GM12878 (cell line): ENCODE measurements around the gene TUBA3E. TPM values are rescaled to one million over a fixed set of nuclear protein-coding genes. Genes with fewer than 3 reads are reported as not detected.

Source experiments
- ATAC-seq: fragments of 200-7000 bp; cut with Tn5 transposase; 3 replicates; pipeline ENCODE4 v1.9.1; 2020; ENCODE audit warnings: mild to moderate bottlenecking, moderate library complexity
- BruUV-seq: library from RNA; stranded (reverse); fragments of 400-500 nt; replicated peaks from 2 replicates; lab custom pipeline; 2021; lab: Mats Ljungman, UMichigan
- CTCF ChIA-PET: fragments of 300-600 bp; sonication (Branson Sonifier 250); formaldehyde crosslinking; extraction: SDS; loops from one replicate; lab custom pipeline; 2021; ENCODE audit warnings: inconsistent platforms; lab: Yijun Ruan, JAX
- POLR2A ChIA-PET: fragments of 350-600 bp; formaldehyde crosslinking; extraction: SDS; loops from one replicate; lab custom pipeline; 2021; ENCODE audit warnings: inconsistent platforms; lab: Charles Lee
- RAD21 ChIA-PET: fragments of 300-600 bp; sonication (Branson Sonifier 250); formaldehyde crosslinking; loops from one replicate; lab custom pipeline; 2023; ENCODE audit warnings: antibody characterized with exemption; ENCODE audit not compliant: unreplicated experiment; lab: Charles Lee
- SMC1A ChIA-PET: fragments of 300-600 bp; sonication (Branson Sonifier 250); formaldehyde crosslinking; loops from one replicate; lab custom pipeline; 2023; ENCODE audit not compliant: unreplicated experiment, uncharacterized antibody; lab: Charles Lee
- DNase-seq: peaks from one replicate; pipeline ENCODE4 v3.0.0-alpha.2; 2011; ENCODE audit warnings: low read depth, low spot score
- FAIRE-seq: peaks from 3 replicates; lab custom pipeline; 2011; peaks lifted over from hg19 to GRCh38; lab: Jason Lieb, UNC
- H2AFZ ChIP-seq: 2 replicates; pipeline ENCODE4 v1.6.0; 2011; ENCODE audit warnings: low read depth, low read length, control low read depth; ENCODE audit not compliant: control insufficient read depth
- H3K27ac ChIP-seq: 2 replicates; pipeline ENCODE4 v1.5.1; 2011; ENCODE audit warnings: control low read depth; ENCODE audit not compliant: control insufficient read depth, insufficient read depth
- H3K27me3 ChIP-seq, 2 experiments: replicated peaks in 1 of 2; 2 replicates each; pipeline versions ENCODE4 v1.6.0 to v1.6.1; 2011; ENCODE audit warnings: low read length in 1 of 2; ENCODE audit not compliant: control insufficient read depth in 2 of 2, insufficient read depth in 2 of 2
- H3K36me3 ChIP-seq, 2 experiments: 2 replicates each; pipeline ENCODE4 v1.5.1; 2011; ENCODE audit warnings: low read length in 1 of 2; ENCODE audit not compliant: control insufficient read depth in 2 of 2, insufficient read depth in 2 of 2
- H3K4me1 ChIP-seq: 2 replicates; pipeline ENCODE4 v1.6.1; 2011; ENCODE audit warnings: mild to moderate bottlenecking, low read length, moderate library complexity, mixed read lengths; ENCODE audit not compliant: control insufficient read depth, insufficient read depth
- H3K4me2 ChIP-seq: 2 replicates; pipeline ENCODE4 v1.6.0; 2011; ENCODE audit warnings: control low read depth; ENCODE audit not compliant: control insufficient read depth, insufficient read depth
- H3K4me3 ChIP-seq: fragments of 200-600 bp; sonication (generic); 2 replicates; pipeline ENCODE4 v1.5.1; 2016
- H3K79me2 ChIP-seq: 2 replicates; pipeline ENCODE4 v1.6.0; 2011; ENCODE audit warnings: low read length; ENCODE audit not compliant: control insufficient read depth, insufficient read depth
- H3K9ac ChIP-seq: 2 replicates; pipeline ENCODE4 v1.8.0; 2011; ENCODE audit warnings: low read length, control low read depth, mixed read lengths; ENCODE audit not compliant: control insufficient read depth, insufficient read depth
- H3K9me3 ChIP-seq: replicated peaks from 3 replicates; pipeline ENCODE4 v1.5.1; 2011; ENCODE audit warnings: mild to moderate bottlenecking, low read length; ENCODE audit not compliant: control insufficient read depth, insufficient read depth
- H4K20me1 ChIP-seq: 2 replicates; pipeline ENCODE4 v1.6.0; 2011; ENCODE audit not compliant: control insufficient read depth, insufficient read depth
- ASH2L ChIP-seq: fragments of 300-600, 200-600 bp; sonication (generic); IDR thresholded peaks from 2 replicates; pipeline ENCODE4 v1.6.1; 2017; ENCODE audit warnings: low read depth, mild to moderate bottlenecking, borderline replicate concordance
- CHD2 ChIP-seq: IDR thresholded peaks from 2 replicates; pipeline ENCODE4 v1.6.1; 2011; ENCODE audit warnings: low read depth, low read length, improper control_type of control experiment, borderline replicate concordance
- CREM ChIP-seq: IDR thresholded peaks from 2 replicates; pipeline ENCODE4 v1.6.1; 2014; ENCODE audit warnings: antibody characterized with exemption, low read depth
- EZH2 ChIP-seq: IDR thresholded peaks from 2 replicates; pipeline ENCODE4 v1.6.1; 2012; ENCODE audit warnings: low read depth, mild to moderate bottlenecking, control low read depth, inconsistent platforms, low read length, borderline replicate concordance; ENCODE audit not compliant: control insufficient read depth
- IKZF2 ChIP-seq, 2 experiments: fragments of 450-650 bp; IDR thresholded peaks; 2 replicates each; pipeline ENCODE4 v1.6.1; 2017; ENCODE audit warnings: mild to moderate bottlenecking in 2 of 2, moderate library complexity in 2 of 2
- JUNB ChIP-seq: IDR thresholded peaks from 2 replicates; pipeline ENCODE4 v1.6.1; 2016; ENCODE audit warnings: antibody characterized with exemption, mild to moderate bottlenecking
- MEF2A ChIP-seq: IDR thresholded peaks from 2 replicates; pipeline ENCODE4 v1.6.1; 2011; ENCODE audit warnings: low read depth, mild to moderate bottlenecking, low read length, moderate library complexity; ENCODE audit not compliant: insufficient read depth
- NBN ChIP-seq: fragments of 450-650 bp; IDR thresholded peaks from 2 replicates; pipeline ENCODE4 v1.6.1; 2016
- POLR2A ChIP-seq: IDR thresholded peaks from 2 replicates; pipeline ENCODE4 v1.6.1; 2011; ENCODE audit warnings: low read depth, mild to moderate bottlenecking, low read length
- RBBP5 ChIP-seq: fragments of 200-600 bp; sonication (generic); conservative IDR thresholded peaks from 2 replicates; pipeline ENCODE4 v1.6.1; 2016
- ZBTB40 ChIP-seq: fragments of 450-650 bp; IDR thresholded peaks from 2 replicates; pipeline ENCODE4 v1.6.1; 2016; ENCODE audit warnings: mild to moderate bottlenecking, moderate library complexity, borderline replicate concordance
- ZNF274 ChIP-seq: IDR thresholded peaks from one replicate; pipeline ENCODE4 v1.8.0; 2011; ENCODE audit not compliant: insufficient read length, insufficient read depth
- WGBS: methylation state at CpG from one replicate; pipeline ENCODE4 v1.1.6; 2016; ENCODE audit warnings: low lambda C conversion rate; ENCODE audit not compliant: insufficient replicate concordance, insufficient coverage; ENCODE audit errors: missing lambda C conversion rate; 5-methylcytosine and 5-hydroxymethylcytosine counted together
- in situ Hi-C: fragments of 300-500 bp; cut with MboI; formaldehyde crosslinking; loops from 9 replicates; pipeline ENCODE4 v1.14.3; 2018; ENCODE audit warnings: mixed read lengths
- intact Hi-C: fragments of 100-400 bp; cut with micrococcal nuclease; formaldehyde crosslinking; loops from one replicate; pipeline ENCODE4 v1.14.2; 2022; ENCODE audit not compliant: unreplicated experiment
- polyA plus RNA-seq, 11 experiments: library from polyadenylated mRNA; depleted of rRNA in 4 of 11; unstranded in 6 of 11; stranded (reverse) in 5 of 11; fragments of >200 nt; fragmentation: Nextera tagmentation in 4 of 11; fragmentation: Illumina TruSeq in 1 of 11; extraction: Ambion mirVana in 4 of 11; extraction: Trizol in 1 of 11; gene quantifications; 1 replicate in 1 of 11; 2 replicates in 10 of 11; pipeline versions ENCODE4 v1.2.1 to v1.2.3, GENCODE V29; 2011 to 2016; ENCODE audit warnings: inconsistent platforms in 2 of 11, missing spikeins in 2 of 11, low read depth in 1 of 11
- total RNA-seq, 4 experiments: library from RNA; depleted of rRNA in 3 of 4; stranded (reverse); fragments of >200 nt in 3 of 4; fragmentation: Illumina TruSeq in 1 of 4; extraction: Trizol in 1 of 4; gene quantifications; 2 replicates each; pipeline versions ENCODE4 v1.2.1 to v1.2.3, GENCODE V29; 2013 to 2021
- TF ChIP-seq, protein P1 (sequence below): fragments of 450-650 bp; IDR thresholded peaks from 2 replicates; pipeline ENCODE4 v1.6.1; 2017; ENCODE audit warnings: antibody characterized with exemption, mild to moderate bottlenecking, moderate library complexity
- TF ChIP-seq, protein P2 (sequence below): fragments of 450-650 bp; IDR thresholded peaks from 2 replicates; pipeline ENCODE4 v1.6.1; 2017; ENCODE audit warnings: borderline replicate concordance

The TUBA3E gene
- total and polyA plus RNA-seq, 10 of the 15 experiments (the other 5 are each of a cell fraction or from before 2014, with no cell fraction given): not detected

GRCh38 chr2:130160131-130160530, 38.1 kb downstream of the TUBA3E start:
- 87% methylated on average over 6 of the region's 6 CpGs for WGBS
- Histone ChIP-seq H3K27ac (no peak overlapping the region), H3K9ac (no peak overlapping the region), H3K27me3 (no peaks in the 10 kb centered on the region), H3K4me1 (peaks cover 18% of the 10 kb centered on the region), H3K79me2 (no peaks in the 10 kb centered on the region), H3K36me3 (peaks cover 5 to 15% of the 10 kb centered on the region in 2 experiments; a peak in 3 of 4 replicates), H2AFZ (no peak overlapping the region), H3K4me3 (no peak overlapping the region), H4K20me1 (no peaks in the 10 kb centered on the region), H3K4me2 (no peak overlapping the region), H3K9me3 (no peaks in the 10 kb centered on the region)
- TF ChIP-seq MEF2A (no peak), ZNF274 (no peak), CREM (no peak), IKZF2 (IDR thresholded peaks at IDR 0.05) (no peak), CHD2 (no peak), POLR2A (no peak), ZBTB40 (no peak), RBBP5 (no peak), ASH2L (no peak), NBN (no peak), EZH2 (no peak), JUNB (no peak)
- TF ChIP-seq, protein P1, sequence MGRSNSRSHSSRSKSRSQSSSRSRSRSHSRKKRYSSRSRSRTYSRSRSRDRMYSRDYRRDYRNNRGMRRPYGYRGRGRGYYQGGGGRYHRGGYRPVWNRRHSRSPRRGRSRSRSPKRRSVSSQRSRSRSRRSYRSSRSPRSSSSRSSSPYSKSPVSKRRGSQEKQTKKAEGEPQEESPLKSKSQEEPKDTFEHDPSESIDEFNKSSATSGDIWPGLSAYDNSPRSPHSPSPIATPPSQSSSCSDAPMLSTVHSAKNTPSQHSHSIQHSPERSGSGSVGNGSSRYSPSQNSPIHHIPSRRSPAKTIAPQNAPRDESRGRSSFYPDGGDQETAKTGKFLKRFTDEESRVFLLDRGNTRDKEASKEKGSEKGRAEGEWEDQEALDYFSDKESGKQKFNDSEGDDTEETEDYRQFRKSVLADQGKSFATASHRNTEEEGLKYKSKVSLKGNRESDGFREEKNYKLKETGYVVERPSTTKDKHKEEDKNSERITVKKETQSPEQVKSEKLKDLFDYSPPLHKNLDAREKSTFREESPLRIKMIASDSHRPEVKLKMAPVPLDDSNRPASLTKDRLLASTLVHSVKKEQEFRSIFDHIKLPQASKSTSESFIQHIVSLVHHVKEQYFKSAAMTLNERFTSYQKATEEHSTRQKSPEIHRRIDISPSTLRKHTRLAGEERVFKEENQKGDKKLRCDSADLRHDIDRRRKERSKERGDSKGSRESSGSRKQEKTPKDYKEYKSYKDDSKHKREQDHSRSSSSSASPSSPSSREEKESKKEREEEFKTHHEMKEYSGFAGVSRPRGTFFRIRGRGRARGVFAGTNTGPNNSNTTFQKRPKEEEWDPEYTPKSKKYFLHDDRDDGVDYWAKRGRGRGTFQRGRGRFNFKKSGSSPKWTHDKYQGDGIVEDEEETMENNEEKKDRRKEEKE: no peak
- TF ChIP-seq, protein P2, sequence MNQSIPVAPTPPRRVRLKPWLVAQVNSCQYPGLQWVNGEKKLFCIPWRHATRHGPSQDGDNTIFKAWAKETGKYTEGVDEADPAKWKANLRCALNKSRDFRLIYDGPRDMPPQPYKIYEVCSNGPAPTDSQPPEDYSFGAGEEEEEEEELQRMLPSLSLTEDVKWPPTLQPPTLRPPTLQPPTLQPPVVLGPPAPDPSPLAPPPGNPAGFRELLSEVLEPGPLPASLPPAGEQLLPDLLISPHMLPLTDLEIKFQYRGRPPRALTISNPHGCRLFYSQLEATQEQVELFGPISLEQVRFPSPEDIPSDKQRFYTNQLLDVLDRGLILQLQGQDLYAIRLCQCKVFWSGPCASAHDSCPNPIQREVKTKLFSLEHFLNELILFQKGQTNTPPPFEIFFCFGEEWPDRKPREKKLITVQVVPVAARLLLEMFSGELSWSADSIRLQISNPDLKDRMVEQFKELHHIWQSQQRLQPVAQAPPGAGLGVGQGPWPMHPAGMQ: no peak
- FAIRE-seq (no peak), ATAC-seq (no peak), DNase-seq (no peak)
- POLR2A ChIA-PET: no interaction called here
- SMC1A ChIA-PET: no interaction called here
- intact Hi-C loops: no loop called here
- RAD21 ChIA-PET: no interaction called here
- CTCF ChIA-PET: no interaction called here
- TSS peak; percentile 17 for BruUV-seq
- in situ Hi-C loops: no loop called here
